ENCODE results near the gene ZNF316.

DNA sequence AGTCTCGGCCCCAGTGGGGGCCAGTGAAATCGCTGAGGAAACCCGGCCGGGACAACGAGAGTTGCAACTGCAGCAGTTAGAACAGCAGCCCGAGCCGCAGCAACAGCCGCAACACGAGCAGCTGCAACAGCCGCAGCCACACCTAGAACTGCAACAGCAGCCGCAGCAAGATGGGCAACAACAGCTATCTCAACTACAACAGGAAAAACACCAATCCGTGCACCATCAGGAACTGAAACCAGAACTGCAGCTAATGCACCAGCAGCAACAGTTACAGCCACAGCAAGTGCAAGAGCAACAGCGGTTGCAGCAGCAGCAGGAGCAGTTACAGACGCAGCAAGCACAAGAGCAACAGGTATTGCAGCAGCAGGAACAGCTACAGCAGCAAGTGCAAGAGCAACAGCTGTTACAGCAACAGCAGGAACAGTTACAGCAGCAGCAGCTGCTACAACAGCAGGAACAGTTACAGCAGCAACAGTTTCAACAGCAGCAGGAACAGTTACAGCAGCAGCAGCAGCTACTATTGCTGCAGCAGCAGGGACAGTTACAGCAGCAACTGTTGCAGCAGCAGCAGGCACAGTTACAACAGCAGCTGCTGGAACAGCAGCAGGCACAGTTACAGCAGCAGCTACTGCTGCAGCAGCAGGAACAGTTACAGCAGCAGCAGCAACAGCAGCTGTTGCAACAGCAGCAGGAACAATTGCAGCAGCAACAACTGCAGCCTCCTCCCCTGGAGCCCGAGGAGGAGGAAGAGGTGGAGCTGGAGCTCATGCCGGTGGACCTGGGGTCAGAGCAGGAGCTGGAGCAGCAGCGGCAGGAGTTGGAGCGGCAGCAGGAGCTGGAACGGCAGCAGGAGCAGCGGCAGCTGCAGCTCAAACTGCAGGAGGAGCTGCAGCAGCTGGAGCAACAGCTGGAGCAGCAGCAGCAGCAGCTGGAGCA lies 15.7 kb upstream of the ZNF316 start:
- TF ChIP-seq POLR2A (IDR thresholded peaks at IDR 0.05), result no peak
- TF ChIP-seq, protein P1, sequence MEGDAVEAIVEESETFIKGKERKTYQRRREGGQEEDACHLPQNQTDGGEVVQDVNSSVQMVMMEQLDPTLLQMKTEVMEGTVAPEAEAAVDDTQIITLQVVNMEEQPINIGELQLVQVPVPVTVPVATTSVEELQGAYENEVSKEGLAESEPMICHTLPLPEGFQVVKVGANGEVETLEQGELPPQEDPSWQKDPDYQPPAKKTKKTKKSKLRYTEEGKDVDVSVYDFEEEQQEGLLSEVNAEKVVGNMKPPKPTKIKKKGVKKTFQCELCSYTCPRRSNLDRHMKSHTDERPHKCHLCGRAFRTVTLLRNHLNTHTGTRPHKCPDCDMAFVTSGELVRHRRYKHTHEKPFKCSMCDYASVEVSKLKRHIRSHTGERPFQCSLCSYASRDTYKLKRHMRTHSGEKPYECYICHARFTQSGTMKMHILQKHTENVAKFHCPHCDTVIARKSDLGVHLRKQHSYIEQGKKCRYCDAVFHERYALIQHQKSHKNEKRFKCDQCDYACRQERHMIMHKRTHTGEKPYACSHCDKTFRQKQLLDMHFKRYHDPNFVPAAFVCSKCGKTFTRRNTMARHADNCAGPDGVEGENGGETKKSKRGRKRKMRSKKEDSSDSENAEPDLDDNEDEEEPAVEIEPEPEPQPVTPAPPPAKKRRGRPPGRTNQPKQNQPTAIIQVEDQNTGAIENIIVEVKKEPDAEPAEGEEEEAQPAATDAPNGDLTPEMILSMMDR (IDR thresholded peaks at IDR 0.05), result no peak
- TF ChIP-seq POLR2AphosphoS5 (IDR thresholded peaks at IDR 0.05), result no peak
